Kidney capillary endothelial cell (primary cell): ENCODE data around the gene FYB2.

Experiments used
- DNase-seq: peaks from one replicate; pipeline ENCODE4 v3.0.0-alpha.2; 2018; ENCODE audit warnings: low spot score

FYB2 gene

GRCh38 chr1:56712150-56712549, 107.1 kb downstream of the FYB2 start:
- DNase-seq, result no peak

DNA sequence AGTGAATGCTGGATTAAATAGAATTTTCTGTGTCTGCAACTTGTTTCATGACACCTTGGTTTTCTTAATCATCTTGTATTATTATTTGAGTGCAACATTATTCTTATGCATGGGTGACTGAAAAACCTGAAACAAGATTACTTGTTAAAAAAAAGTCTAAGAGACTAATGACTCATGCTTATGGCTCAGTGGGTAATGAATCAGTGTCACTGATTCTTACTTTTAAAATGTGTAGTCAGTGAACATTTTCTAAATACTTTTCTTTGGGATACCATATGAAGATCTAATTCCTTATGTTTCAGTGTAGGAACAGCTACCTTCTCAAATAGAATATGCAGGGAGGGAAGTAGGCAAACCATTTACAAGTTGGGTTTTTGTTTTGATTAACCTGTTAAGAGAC, 108.6 kb downstream of the FYB2 start:
- peak; percentile 37 for DNase-seq

- DNase-seq, result no peak
Measured at GRCh38 chr1:56709995-56710394, 109.2 kb downstream of the FYB2 start.

DNA sequence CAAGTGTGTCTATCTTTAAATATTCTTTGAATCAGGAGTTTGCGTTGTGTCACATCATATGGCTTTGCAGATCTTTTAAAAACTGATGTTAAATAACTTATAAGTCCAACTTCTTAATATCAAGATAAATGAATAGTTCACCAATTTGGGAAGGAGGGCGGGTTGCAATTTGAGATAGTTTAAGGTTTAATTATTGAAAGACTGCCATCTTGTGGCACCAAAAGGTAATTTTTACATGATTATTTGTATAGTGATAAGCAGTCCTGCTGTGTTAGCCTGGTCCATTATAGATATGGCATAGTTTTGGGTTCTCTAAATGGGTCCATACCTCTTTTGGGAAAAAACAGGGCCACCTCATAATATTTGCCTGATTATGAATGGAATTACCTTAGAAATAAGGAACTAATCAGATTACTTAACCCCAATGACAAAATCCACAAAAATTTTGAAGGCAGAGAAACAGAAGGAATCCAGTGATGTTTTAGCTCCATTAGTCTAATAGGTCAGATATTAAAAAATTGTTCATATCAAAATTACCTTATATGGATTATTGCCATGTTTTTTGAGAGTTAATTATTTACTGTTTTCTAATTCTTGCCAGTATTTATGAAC, 109.8 kb downstream of the FYB2 start:
- DNase-seq, result peak; percentile 65

- DNase-seq, result no peak
Measured at GRCh38 chr1:56707379-56707778, 111.8 kb downstream of the FYB2 start.

DNA sequence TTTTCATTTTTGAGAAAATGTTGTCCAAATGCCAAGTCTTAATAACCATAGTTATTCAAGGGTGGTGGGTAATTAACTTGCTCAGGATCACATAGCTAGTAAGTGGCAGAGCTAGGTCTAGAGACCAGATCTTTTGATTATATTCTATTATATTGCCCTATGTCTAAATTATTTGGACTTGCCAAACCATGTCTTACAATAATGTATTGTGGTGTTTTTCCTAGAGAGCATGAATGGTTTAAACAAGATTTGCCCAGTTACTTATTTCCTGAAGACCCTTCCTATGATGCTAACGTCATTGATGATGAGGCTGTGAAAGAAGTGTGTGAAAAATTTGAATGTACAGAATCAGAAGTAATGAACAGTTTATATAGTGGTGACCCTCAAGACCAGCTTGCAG, 115.5 kb downstream of the FYB2 start:
- no peak for DNase-seq

GRCh38 chr1:56696663-56697062, 122.5 kb downstream of the FYB2 start:
- no peak for DNase-seq

- DNase-seq, result peak; percentile 88
Measured at GRCh38 chr1:56688522-56689026, 130.6 kb downstream of the FYB2 start.

DNA sequence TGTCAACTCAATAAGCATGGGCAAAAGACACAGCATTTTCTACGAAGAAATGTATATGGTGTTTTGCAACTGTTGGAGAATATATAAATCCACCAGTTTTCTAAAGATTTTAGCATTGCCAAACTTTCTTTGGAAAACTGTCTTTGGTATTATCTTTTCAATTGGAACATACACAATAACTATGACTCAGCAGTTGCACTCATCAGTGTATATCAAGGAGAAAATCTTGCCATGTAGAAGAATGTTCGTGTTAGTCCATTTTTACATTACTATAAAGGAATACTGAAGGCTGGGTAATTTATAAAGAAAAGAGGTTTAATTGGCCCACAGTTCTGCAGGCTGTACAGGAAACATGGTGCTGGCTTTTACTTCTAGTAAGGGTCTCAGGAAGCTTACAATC, 133.0 kb downstream of the FYB2 start:
- no peak for DNase-seq

- DNase-seq, result no peak
Measured at GRCh38 chr1:56683569-56683968, 135.6 kb downstream of the FYB2 start.

- DNase-seq, result peak; percentile 57
Measured at GRCh38 chr1:56676571-56677035, 142.6 kb downstream of the FYB2 start.

- no peak for DNase-seq
Measured at GRCh38 chr1:56675763-56676162, 143.4 kb downstream of the FYB2 start.

GRCh38 chr1:56672579-56672978, 146.6 kb downstream of the FYB2 start:
- DNase-seq, result no peak

DNA sequence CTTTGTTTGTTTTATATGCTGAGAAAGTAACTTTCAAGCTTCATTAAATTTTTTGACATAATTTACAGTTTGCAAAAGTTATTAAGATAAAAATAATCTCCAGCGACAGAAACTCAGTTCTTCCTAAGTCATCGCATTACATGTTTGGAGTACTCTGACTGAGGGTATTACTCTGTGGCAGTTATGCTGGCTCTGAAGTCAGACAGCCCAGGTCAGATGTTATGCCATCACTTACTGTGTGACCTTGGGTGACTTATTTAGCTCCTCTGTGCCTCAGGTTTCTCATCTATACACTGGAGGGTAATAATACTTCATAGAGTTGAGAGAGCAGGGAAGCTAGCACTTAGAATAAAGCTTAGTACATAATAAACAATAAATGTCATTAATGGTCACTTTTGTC, 147.7 kb downstream of the FYB2 start:
- no peak for DNase-seq

DNA sequence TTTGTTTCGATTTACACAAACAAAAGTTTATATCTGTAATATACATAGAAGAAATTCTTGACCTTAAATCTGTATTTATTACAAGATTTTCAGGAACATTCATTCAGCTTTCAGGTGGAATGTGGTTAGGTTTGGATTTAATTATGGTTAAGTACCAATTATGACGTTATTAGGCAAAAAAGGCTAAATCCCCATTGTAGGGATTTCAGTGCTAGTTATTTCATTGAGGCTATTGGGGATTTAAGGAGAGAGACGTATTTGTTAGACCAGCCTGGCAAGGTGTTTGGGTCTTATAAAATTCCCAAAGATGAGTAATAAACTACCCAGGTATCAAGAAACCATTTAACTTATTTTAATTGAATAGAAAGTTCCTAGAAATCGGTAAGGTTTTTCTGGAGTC, 148.1 kb downstream of the FYB2 start:
- no peak for DNase-seq

DNA sequence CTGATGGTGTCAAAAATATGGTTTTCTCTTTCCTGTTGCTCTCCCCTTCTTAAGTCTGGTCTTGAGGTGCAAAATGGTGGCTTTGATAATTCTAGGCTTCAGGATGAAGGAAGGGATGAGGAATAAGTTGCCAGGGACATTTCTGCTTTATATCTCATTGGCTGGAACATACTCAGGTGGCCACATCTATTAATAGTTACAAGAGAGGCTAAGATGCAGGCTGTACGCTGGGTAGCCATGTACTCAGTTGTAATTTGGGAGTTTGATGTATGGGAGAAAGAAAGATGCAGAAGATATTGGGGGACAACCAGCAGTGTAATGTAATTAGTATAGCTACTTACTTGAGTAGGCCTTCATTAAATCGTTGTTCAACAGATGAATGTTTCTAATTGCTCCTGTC, 148.9 kb downstream of the FYB2 start:
- DNase-seq, result no peak
